Smooth muscle cell of trachea (primary cell): ENCODE measurements around the gene CYB5R3. TPM values are rescaled to one million over a fixed set of nuclear protein-coding genes. Genes with fewer than 3 reads are reported as not detected.

Source experiments
- total RNA-seq: library from RNA; depleted of rRNA; stranded (reverse); fragments of >200 nt; gene quantifications from 2 replicates; pipeline ENCODE4 v1.2.1, GENCODE V29; 2014

CYB5R3 gene
- 80.9 and 122 TPM in 2 replicates for total RNA-seq

DNA sequence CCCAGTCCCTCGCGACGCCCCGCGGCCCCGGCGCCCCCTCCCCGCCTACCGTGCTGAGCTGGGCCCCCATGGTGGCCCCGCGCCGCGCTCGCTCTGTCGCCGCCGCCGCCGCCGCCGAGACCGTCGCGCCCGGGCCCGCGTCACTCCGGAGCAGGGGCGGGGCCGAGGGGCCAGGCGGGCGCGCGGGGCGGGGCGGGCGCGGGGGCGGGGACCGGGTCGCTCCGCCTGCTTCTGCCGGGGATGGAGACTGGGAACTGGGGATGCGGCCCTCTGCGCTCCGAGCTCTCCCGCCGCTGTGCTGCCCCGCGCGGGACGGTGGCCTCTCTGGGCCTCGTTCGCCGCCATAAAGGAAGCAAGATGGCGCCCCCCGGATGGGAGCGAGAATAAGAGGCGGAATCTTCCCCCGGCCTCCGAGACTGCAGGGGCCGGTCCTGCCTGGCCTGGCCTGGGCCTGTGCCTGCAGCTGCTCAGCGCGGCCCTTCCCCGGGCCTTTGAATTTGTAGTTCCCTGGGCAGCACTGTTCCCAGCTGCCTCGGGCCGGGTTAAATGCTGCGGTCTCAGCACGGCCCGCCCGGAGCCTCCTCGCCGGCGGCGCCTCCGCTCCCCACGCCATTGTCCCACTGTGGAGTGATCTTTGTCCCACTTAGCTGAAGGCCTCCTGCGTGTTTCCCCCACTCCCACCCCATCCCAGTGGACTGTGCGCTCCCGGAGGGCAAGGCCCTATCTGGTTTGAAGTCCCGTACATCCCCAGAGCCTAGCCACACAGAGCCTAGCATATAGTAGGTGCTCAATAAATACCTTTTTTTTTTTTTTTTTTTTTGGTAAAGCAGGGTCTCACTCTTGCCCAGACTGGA is at the start of gene CYB5R3:
Gene CYB5R3, minus strand, starts transcription at position 147 of the 854 bp plus-strand sequence. Its CDS starts 77 bp downstream, at position 70.

DNA sequence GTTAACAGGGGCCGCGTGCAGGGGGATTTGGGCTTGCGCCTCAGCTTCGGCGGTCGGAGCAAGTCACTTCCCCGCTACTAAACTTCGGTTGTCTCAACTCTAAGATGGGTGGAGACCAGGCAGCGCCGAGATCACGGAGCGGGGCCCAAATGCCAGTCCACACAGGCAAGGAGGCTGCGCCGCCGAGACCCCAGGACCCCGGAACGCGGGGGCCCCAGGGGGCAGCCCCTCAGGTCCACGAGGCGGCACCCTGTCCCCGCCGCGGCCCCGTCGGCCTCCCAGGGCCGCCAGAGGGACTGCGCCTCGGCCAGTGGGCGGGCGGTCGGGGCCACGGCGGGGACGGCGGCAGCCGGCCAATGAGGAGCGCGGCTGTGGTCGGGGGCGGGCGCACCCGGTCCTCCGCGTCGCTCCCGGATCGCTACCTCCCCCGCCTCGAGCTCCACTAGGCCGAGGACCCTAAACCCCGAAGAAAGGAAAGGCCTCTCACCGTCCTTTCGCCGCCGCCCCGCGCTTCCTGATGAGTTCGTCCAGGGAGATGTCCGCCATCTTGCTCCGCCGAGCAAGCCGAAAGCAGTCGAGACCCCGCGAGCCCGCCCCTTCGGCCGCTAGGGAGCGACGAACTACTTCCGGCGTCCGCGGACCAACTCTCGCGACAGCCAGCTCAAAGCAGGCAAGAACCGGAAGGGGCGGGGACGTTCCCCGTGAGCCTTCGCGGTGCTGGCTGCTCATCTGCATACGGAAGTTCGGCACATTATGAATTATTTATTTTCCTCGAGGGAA is 34.7 kb downstream of the CYB5R3 start, which contains the start of gene POLDIP3:
Gene POLDIP3, minus strand, starts transcription at position 572 of the 780 bp plus-strand sequence. Its CDS starts 26 bp downstream, at position 546.

Other genes starting within 250 kb of the CYB5R3 start
- under 0.01 and 0.29 TPM in 2 replicates for gene NFAM1, start 217.0 kb downstream of the CYB5R3 start, total RNA-seq
- 26.9 and 35.9 TPM in 2 replicates for gene RRP7A, start 129.6 kb downstream of the CYB5R3 start, total RNA-seq
- 8.8 and 10.3 TPM in 2 replicates for gene SERHL2, start 95.4 kb downstream of the CYB5R3 start, total RNA-seq
- 32.4 TPM in 2 replicates for gene POLDIP3, start 34.5 kb downstream of the CYB5R3 start, total RNA-seq
- gene ATP5MGL, start 8.8 kb downstream of the CYB5R3 start, total RNA-seq = 0.83 and 1.6 TPM in 2 replicates
- gene A4GALT, start 71.5 kb upstream of the CYB5R3 start, total RNA-seq = 35.8 and 43.2 TPM in 2 replicates
- 79.4 and 90.0 TPM in 2 replicates for gene ARFGAP3, start 207.9 kb upstream of the CYB5R3 start, total RNA-seq